ENCODE measurements around the gene SULT1A1. TPM values are rescaled to one million over a fixed set of nuclear protein-coding genes. Genes with fewer than 3 reads are reported as not detected.
A peak's percentile ranks its signal among the peaks of the same experiment; 100 is the strongest.

The SULT1A1 gene
- total and polyA plus RNA-seq, 2 of the 13 experiments (the other 11 are each of a cell fraction or from before 2014, with no cell fraction given) = 114 to 147 TPM

DNA sequence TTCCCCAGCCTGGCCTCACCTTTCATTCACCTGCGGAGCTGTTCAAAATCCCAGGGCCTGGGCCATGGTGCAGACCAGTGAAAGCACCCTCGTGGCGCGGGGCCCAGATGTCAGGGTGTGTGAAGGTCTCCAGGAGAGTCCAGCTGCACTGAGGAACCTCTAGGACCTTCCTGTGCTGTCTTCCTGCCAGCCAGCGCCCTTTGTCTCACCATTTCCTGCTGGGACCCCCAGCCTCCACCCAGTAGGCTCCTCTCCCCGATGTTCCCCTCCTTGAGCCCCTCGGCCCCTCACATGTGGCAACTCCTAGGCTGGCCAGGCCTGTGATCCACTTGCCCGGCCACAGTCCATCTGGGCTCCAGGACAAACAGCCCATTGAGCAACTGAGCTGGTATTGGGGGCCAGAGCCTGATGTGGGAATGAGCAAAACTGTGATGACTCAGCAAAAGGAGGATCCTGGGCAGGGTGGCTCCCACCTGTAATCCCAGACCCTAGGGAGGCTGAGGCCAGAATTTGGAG is 13.7 kb downstream of the SULT1A1 start:
- Histone ChIP-seq H2AFZ (ENCODE audit: low read length) (no peak overlapping the region), H3K9me3 (ENCODE audit: low read length) (no peaks in the 10 kb centered on the region), H3K9ac (ENCODE audit: insufficient read depth, low read depth, low read length) (peak overlapping the region; percentile 74), H3K79me2 (ENCODE audit: insufficient read depth, low read length) (peaks cover 6% of the 10 kb centered on the region), H3K36me3 (replicated peaks in 1 of 2; ENCODE audit: control insufficient read depth in 1 of 2, insufficient read depth in 2 of 2, low read length in 2 of 2) (peaks cover 0 to 11% of the 10 kb centered on the region in 2 experiments; a peak in 3 of 5 replicates), H3K27ac (ENCODE audit: extremely low read length, insufficient read depth, low read length) (peak overlapping the region; percentile 81), H3K27me3 (ENCODE audit: control insufficient read depth in 1 of 2, insufficient read depth in 2 of 2, low read length in 2 of 2) (no peaks in the 10 kb centered on the region), H3K4me1 (ENCODE audit: insufficient read depth, low read length) (peaks cover 50% of the 10 kb centered on the region), H3K4me2 (ENCODE audit: low read depth, low read length) (peak overlapping the region; percentile 88), H4K20me1 (ENCODE audit: insufficient read depth, low read length) (no peaks in the 10 kb centered on the region), H3K4me3 (replicated peaks in 1 of 3; ENCODE audit: insufficient read depth in 1 of 3, low read depth in 2 of 3, low read length in 3 of 3) (peak overlapping the region; percentile 66 to 80 (median 69))
- ATAC-seq (peak; percentile 3; the same call in 2 of the 3 replicates), DNase-seq (ENCODE audit: low spot score) (peak; percentile 72), FAIRE-seq (no peak)
- BruUV-seq (replicated peaks) = no TSS peak
- intact Hi-C loops (cut with micrococcal nuclease; ENCODE audit: unreplicated experiment) = no loop called here
- WGBS (ENCODE audit: low lambda C conversion rate) = 9% methylated on average over 6 of the region's 8 CpGs
- CTCF ChIA-PET (ENCODE audit: low intra/inter-chr PET ratio, low total read pairs) = no interaction called here
- in situ Hi-C loops (cut with HindIII; ENCODE audit: extremely low pct_ligation_motif_present, low pct_unique_long_range_greater_than_20kb) = no loop called here
- POLR2A ChIA-PET = interaction anchor here (0.6 to 3.3 kb wide), 13 partner anchors 10 to 104 kb away, joined by 3 to 175 read pairs (median 7); partner anchors contain the start of genes CLN3, NUPR1, SGF29 and SULT1A1
- TF ChIP-seq ZKSCAN8 (CRISPR knock-in tag; IDR thresholded peaks at IDR 0.05; ENCODE audit: borderline replicate concordance) = no peak
- TF ChIP-seq ZMYM4 (CRISPR knock-in tag; IDR thresholded peaks at IDR 0.05) = peak; percentile 30; the same call in 1 of the 2 replicates
- no peak for TF ChIP-seq GLI4 (CRISPR knock-in tag; IDR thresholded peaks at IDR 0.05; ENCODE audit: borderline replicate concordance)
- TF ChIP-seq, protein P1, sequence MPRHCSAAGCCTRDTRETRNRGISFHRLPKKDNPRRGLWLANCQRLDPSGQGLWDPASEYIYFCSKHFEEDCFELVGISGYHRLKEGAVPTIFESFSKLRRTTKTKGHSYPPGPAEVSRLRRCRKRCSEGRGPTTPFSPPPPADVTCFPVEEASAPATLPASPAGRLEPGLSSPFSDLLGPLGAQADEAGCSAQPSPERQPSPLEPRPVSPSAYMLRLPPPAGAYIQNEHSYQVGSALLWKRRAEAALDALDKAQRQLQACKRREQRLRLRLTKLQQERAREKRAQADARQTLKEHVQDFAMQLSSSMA (CRISPR knock-in tag; IDR thresholded peaks at IDR 0.05) = peak; percentile 81
- TF ChIP-seq ZNF484 (CRISPR knock-in tag; IDR thresholded peaks at IDR 0.05; ENCODE audit: borderline replicate concordance, low read depth) = no peak
- TF ChIP-seq DNMT1 (CRISPR knock-in tag; IDR thresholded peaks at IDR 0.05) = 0 out of 2 replicates have a peak, but pooled peaks have one; percentile 40
- TF ChIP-seq GABPA (IDR thresholded peaks at IDR 0.05; ENCODE audit: low read depth, low read length) = no peak
- no peak for TF ChIP-seq GABPA (CRISPR knock-in tag; IDR thresholded peaks at IDR 0.05; ENCODE audit: low read depth)
- TF ChIP-seq HDAC2 (CRISPR knock-in tag; IDR thresholded peaks at IDR 0.05) = peak; percentile 42; the same call in 1 of the 2 replicates
- TF ChIP-seq, protein P2, sequence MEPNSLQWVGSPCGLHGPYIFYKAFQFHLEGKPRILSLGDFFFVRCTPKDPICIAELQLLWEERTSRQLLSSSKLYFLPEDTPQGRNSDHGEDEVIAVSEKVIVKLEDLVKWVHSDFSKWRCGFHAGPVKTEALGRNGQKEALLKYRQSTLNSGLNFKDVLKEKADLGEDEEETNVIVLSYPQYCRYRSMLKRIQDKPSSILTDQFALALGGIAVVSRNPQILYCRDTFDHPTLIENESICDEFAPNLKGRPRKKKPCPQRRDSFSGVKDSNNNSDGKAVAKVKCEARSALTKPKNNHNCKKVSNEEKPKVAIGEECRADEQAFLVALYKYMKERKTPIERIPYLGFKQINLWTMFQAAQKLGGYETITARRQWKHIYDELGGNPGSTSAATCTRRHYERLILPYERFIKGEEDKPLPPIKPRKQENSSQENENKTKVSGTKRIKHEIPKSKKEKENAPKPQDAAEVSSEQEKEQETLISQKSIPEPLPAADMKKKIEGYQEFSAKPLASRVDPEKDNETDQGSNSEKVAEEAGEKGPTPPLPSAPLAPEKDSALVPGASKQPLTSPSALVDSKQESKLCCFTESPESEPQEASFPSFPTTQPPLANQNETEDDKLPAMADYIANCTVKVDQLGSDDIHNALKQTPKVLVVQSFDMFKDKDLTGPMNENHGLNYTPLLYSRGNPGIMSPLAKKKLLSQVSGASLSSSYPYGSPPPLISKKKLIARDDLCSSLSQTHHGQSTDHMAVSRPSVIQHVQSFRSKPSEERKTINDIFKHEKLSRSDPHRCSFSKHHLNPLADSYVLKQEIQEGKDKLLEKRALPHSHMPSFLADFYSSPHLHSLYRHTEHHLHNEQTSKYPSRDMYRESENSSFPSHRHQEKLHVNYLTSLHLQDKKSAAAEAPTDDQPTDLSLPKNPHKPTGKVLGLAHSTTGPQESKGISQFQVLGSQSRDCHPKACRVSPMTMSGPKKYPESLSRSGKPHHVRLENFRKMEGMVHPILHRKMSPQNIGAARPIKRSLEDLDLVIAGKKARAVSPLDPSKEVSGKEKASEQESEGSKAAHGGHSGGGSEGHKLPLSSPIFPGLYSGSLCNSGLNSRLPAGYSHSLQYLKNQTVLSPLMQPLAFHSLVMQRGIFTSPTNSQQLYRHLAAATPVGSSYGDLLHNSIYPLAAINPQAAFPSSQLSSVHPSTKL (CRISPR knock-in tag; IDR thresholded peaks at IDR 0.05) = no peak
- no peak for TF ChIP-seq PRPF4 (IDR thresholded peaks at IDR 0.05; ENCODE audit: low read depth, low read length, poor library complexity, severe bottlenecking)
- TF ChIP-seq MAFK (conservative IDR thresholded peaks at IDR 0.05 in 1 of 2, IDR thresholded peaks at IDR 0.05 in 1 of 2; ENCODE audit: low read length in 2 of 2) = peak; percentile 100
- TF ChIP-seq ZNF776 (CRISPR knock-in tag; IDR thresholded peaks at IDR 0.05) = 0 out of 2 replicates have a peak, but pooled peaks have one; percentile 28
- TF ChIP-seq ZNF350 (CRISPR knock-in tag; IDR thresholded peaks at IDR 0.05; ENCODE audit: borderline replicate concordance, low read depth) = peak; percentile 53; the same call in 1 of the 2 replicates
- no peak for TF ChIP-seq ZNF619 (CRISPR knock-in tag; IDR thresholded peaks at IDR 0.05)
- TF ChIP-seq, protein P3, sequence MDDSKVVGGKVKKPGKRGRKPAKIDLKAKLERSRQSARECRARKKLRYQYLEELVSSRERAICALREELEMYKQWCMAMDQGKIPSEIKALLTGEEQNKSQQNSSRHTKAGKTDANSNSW (CRISPR knock-in tag; IDR thresholded peaks at IDR 0.05; ENCODE audit: borderline replicate concordance) = 0 out of 2 replicates have a peak, but pooled peaks have one; percentile 55
